Neutrophil (primary cell): ENCODE data around the gene ALDH1B1.

Experiments
- H3K27ac ChIP-seq: fragments of 200-600 bp; sonication (generic); 2 replicates; pipeline ENCODE4 v1.5.1; 2016; ENCODE audit warnings: mild to moderate bottlenecking, moderate library complexity
- H3K27me3 ChIP-seq: fragments of 200-600 bp; sonication (generic); 2 replicates; pipeline ENCODE4 v1.6.0; 2016; ENCODE audit warnings: mild to moderate bottlenecking
- H3K36me3 ChIP-seq: fragments of 200-600 bp; sonication (generic); 2 replicates; pipeline ENCODE4 v1.5.1; 2017
- H3K4me1 ChIP-seq, 2 experiments: fragments of 200-600 bp in 1 of 2; sonication (generic) in 1 of 2; 1 replicate in 1 of 2; 2 replicates in 1 of 2; pipeline versions ENCODE4 v1.5.1 to v1.6.1; 2013 to 2016; ENCODE audit warnings: low read depth in 1 of 2, low read length in 1 of 2, mild to moderate bottlenecking in 1 of 2, moderate library complexity in 1 of 2; ENCODE audit not compliant: control insufficient read depth in 1 of 2, insufficient read depth in 1 of 2
- H3K4me3 ChIP-seq, 2 experiments: fragments of 200-600 bp in 1 of 2; sonication (generic) in 1 of 2; 1 replicate in 1 of 2; 2 replicates in 1 of 2; pipeline ENCODE4 v1.5.1; 2013 to 2016; ENCODE audit warnings: low read depth in 1 of 2, low read length in 1 of 2, mild to moderate bottlenecking in 1 of 2, moderate library complexity in 1 of 2
- H3K9me3 ChIP-seq: fragments of 200-600 bp; sonication (generic); 2 replicates; pipeline ENCODE4 v1.5.1; 2016
- TF ChIP-seq, protein P1 (sequence below): fragments of 200-600 bp; sonication (generic); IDR thresholded peaks from 2 replicates; pipeline ENCODE4 v1.5.1; 2016; ENCODE audit warnings: antibody characterized with exemption

Gene ALDH1B1

DNA sequence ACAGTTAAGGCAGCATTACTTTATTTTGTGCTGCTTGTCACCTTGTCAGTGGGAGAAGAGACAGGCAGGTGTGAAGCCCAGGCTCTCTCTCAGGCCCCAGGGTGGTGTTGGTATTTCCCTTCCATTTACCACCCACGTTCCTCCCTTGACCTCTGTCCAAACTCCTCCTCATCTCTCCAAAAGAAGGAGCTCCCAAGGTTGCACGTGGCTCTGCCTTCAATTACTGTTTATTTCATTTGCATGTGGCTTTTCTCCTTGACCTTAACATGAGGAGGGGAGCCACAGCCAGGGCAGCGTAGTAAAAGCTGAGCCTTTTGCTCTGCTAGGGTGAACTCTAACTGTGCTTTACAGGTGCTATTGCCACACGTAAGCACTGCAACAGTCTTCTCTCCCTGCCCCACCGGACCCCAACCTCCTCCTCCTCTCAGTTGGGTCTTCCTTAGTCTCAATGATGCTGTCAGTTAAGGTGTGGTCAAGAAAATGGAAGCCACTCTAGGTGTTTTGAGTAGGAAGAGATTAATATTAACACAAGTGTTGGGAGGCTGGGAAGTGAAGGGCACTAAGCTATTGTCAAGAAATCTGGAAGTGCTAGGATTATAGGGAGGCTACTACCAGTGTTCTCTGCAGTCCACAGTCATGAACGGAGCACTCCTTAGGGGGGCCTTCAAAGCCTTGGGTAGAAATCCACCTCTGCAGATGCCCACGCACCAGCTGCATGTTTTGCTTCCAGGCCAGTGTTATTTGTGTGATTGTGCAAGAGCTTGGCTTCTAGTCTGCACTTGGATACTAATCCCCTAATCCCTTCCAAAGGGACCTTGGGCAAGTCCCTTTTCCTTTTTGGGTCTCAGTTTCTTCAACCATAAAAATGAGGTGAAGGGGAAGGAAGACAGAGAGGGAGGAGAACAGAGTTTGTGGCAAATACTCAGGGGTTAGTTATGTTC, 3.9 kb upstream of the ALDH1B1 start:
- Histone ChIP-seq H3K27me3 (peaks cover 19% of the 10 kb centered on the region), H3K36me3 (no peaks in the 10 kb centered on the region), H3K4me3 (no peak overlapping the region), H3K9me3 (no peaks in the 10 kb centered on the region), H3K27ac (no peak overlapping the region), H3K4me1 (peaks cover 10% of the 10 kb centered on the region in 2 experiments)
- TF ChIP-seq, protein P1, sequence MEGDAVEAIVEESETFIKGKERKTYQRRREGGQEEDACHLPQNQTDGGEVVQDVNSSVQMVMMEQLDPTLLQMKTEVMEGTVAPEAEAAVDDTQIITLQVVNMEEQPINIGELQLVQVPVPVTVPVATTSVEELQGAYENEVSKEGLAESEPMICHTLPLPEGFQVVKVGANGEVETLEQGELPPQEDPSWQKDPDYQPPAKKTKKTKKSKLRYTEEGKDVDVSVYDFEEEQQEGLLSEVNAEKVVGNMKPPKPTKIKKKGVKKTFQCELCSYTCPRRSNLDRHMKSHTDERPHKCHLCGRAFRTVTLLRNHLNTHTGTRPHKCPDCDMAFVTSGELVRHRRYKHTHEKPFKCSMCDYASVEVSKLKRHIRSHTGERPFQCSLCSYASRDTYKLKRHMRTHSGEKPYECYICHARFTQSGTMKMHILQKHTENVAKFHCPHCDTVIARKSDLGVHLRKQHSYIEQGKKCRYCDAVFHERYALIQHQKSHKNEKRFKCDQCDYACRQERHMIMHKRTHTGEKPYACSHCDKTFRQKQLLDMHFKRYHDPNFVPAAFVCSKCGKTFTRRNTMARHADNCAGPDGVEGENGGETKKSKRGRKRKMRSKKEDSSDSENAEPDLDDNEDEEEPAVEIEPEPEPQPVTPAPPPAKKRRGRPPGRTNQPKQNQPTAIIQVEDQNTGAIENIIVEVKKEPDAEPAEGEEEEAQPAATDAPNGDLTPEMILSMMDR, result no peak

- H3K36me3 ChIP-seq, result no peaks in the 10 kb centered on the region
- H3K9me3 ChIP-seq, result no peaks in the 10 kb centered on the region
- TF ChIP-seq, protein P1, result no peak
- H3K4me1 ChIP-seq, result peaks cover 10% of the 10 kb centered on the region in 2 experiments
- H3K27ac ChIP-seq, result no peak overlapping the region
- H3K4me3 ChIP-seq, result no peak overlapping the region
- H3K27me3 ChIP-seq, result peaks cover 19% of the 10 kb centered on the region
These were observed 3.2 kb upstream of the ALDH1B1 start for GRCh38 chr9:38389313-38389712.

DNA sequence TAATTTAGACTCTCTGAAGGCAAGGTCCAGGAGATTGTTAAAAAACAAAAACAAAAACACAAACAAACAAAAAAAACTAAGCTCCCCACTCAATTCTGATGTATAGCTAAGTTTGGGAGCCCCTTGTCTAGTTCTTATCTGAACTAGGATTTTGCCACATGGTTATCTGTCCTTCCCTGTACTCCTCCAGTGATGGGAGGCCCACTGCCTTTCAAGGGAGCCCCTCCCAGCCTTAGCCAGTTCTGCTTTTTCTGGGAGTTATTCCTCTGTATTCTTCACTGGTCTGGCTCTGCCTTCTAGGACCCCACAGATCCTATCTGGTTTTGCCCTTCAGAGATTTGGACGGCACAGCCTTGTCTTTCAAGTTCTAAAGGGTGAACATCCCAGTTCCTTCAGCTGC, 2.1 kb upstream of the ALDH1B1 start:
- H3K27me3 ChIP-seq, result peaks cover 19% of the 10 kb centered on the region
- TF ChIP-seq, protein P1, result no peak
- H3K9me3 ChIP-seq, result no peaks in the 10 kb centered on the region
- no peak overlapping the region for H3K4me3 ChIP-seq
- no peak overlapping the region for H3K27ac ChIP-seq
- no peaks in the 10 kb centered on the region for H3K36me3 ChIP-seq
- H3K4me1 ChIP-seq, result peaks cover 10% of the 10 kb centered on the region in 2 experiments

DNA sequence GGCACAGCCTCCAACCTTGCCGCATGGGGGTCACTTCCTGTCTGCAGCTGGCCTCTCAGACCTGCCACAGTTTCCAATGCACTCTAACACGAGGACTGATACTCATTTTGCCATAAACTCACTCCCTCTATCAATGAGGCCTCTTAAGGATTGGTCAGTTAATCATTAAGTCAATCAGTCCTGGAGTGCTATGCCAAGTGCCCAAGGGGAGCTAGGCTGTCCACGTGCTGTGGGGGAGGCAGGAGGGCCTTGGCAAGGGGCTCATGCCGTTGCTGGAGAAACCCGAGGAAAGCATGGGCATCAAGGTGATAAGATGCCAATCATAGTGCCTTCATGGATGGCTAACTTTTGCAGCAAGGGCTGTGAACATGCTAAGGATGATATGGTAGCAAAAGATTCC, 1.7 kb upstream of the ALDH1B1 start:
- Histone ChIP-seq H3K9me3 (no peaks in the 10 kb centered on the region), H3K4me3 (no peak overlapping the region), H3K36me3 (no peaks in the 10 kb centered on the region), H3K27ac (no peak overlapping the region), H3K27me3 (peaks cover 19% of the 10 kb centered on the region), H3K4me1 (peaks cover 10% of the 10 kb centered on the region in 2 experiments)
- TF ChIP-seq, protein P1, result no peak

DNA sequence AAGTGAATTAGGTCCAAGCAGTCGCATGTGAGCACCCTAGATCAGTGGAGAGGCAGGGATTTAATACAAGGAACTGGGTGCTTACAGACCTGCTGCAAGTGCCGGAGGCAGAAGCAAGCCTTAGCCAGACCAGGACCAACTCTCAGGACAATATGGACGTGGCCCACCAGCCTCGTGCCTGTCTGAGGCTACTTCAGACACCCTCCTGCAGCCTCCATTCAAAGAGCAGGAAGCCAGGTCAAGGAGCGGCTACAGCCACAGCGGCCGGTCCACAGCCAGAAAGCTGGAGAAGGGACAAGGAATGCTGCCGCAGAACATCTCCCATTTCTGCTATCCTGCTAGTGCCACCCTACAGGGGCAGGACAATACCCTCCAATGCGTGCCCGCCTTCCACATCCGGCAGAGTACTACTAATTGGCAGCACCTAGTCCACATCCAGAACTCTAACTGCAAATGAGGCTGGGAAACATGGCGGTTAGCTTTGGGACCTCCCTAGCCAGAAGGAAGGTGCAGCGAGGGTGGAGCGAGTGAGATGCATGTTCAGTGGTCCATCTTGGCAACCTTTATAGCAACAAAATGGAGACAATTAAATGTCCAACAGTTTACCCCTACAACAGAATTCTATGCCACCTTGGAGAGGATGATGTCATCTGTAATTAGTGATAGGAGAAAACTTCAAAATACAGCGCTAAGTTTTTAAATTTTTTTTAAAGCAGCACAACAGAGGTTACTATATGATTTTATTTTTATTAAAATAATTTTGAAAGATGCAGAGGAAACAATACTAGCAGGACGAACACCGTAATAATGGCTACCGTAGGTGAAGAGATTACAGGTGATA, 1.0 kb upstream of the ALDH1B1 start:
- Histone ChIP-seq H3K9me3 (no peaks in the 10 kb centered on the region), H3K4me1 (peaks cover 10% of the 10 kb centered on the region in 2 experiments), H3K27ac (no peak overlapping the region), H3K36me3 (no peaks in the 10 kb centered on the region), H3K27me3 (peaks cover 19% of the 10 kb centered on the region), H3K4me3 (no peak overlapping the region)
- TF ChIP-seq, protein P1, result no peak
